ENCODE data around the gene FOXN1.

The FOXN1 gene

DNA sequence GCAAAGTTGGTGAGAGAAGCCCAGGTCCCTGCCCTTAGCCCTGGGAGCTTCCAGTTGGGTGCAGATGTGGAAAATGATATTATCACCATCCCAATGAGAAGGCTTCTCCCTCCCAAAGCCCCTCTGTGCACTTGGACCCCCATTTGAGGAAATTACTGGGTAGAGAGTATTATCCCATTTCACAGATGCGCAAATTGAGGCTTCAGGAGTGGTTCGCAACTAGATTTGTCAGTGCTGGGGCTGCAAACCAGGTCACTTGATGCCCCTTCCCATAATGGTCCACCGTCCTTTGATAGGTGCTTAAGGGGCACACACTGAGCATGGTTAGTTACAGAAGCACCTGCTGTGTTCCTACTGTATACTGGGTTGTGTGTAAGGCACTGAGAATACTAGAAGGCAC lies 14.3 kb upstream of the FOXN1 start:
- H3K27ac ChIP-seq: no peak overlapping the region
- TF ChIP-seq, protein P1, sequence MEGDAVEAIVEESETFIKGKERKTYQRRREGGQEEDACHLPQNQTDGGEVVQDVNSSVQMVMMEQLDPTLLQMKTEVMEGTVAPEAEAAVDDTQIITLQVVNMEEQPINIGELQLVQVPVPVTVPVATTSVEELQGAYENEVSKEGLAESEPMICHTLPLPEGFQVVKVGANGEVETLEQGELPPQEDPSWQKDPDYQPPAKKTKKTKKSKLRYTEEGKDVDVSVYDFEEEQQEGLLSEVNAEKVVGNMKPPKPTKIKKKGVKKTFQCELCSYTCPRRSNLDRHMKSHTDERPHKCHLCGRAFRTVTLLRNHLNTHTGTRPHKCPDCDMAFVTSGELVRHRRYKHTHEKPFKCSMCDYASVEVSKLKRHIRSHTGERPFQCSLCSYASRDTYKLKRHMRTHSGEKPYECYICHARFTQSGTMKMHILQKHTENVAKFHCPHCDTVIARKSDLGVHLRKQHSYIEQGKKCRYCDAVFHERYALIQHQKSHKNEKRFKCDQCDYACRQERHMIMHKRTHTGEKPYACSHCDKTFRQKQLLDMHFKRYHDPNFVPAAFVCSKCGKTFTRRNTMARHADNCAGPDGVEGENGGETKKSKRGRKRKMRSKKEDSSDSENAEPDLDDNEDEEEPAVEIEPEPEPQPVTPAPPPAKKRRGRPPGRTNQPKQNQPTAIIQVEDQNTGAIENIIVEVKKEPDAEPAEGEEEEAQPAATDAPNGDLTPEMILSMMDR (conservative IDR thresholded peaks at IDR 0.05): no peak

DNA sequence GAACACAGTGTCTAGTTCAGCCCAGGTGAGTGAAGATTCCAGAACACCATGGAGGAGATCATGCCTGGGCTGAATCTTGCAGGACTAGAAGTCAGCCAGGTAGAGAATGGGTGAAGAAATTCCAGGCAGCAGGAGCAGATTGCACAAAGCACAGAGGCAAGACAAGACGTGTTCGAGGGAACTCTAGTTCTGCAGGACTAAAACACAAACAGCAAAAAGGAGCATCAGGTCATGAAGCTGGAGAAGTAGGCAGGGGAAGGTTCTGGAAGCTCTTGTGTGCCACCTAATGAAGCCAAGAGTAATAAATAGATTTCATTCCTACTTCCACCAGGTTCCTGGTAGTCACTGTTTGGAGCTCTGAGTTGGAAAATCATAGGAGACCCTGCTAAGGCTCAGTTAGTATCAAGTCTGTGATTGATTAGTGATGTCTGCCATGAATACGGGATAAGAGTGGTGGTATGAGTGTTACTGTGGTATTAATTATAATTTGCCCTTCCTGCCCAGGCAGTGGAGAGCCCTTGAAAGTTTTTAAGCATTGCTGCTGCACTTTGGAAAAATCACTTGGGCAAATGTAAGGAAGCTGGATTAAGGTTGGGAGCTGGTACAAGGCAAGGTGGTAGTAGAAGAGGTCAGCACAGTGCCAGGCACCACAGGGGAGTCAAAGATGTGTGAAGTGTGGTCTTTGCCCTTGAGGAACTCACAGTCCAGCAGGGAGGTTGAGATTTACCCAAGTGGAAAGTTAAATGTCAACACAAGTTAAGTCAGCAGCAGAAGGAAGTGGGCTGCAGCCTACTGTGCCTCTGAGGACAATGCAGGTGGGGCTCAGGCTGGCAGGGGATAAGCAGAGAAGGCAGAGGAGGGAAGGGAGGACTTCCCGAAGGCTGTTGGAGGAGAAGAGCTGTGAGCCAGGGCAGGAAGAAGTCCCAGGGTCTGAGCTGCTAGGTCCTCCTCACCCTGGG lies 13.5 kb upstream of the FOXN1 start:
- TF ChIP-seq, protein P1 (conservative IDR thresholded peaks at IDR 0.05): peak; percentile 40; the same call in 1 of the 2 replicates
- H3K27ac ChIP-seq: no peak overlapping the region

- TF ChIP-seq, protein P1 (conservative IDR thresholded peaks at IDR 0.05): no peak
- no peak overlapping the region for H3K27ac ChIP-seq
Observed at GRCh38 chr17:28493460-28493859, 12.7 kb upstream of the FOXN1 start.

GRCh38 chr17:28494445-28495188 lies 11.5 kb upstream of the FOXN1 start:
- H3K27ac ChIP-seq: peak overlapping the region; percentile 98; the same call in 1 of the 2 replicates
- TF ChIP-seq, protein P1 (conservative IDR thresholded peaks at IDR 0.05): peak; percentile 99

DNA sequence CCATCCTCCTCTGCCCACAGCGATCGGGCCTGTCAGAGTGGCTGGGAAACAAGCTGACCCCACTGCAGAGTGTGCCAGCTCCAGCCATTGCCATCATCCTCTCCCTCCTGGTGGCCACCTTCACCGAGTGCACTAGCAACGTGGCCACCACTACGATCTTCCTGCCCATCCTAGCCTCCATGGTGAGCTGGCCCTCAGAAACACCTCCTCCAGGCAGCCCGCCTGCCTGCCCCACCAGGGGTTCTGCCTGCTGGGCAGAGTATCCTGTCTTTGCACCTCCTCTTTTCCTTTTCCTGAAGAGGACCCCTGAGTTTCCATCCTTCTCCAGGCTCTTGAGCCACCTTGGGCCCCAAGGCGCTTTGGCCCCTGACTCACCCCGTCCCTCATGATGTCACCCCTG lies 10.5 kb upstream of the FOXN1 start:
- TF ChIP-seq, protein P1 (conservative IDR thresholded peaks at IDR 0.05): no peak
- peak overlapping the region; percentile 98 for H3K27ac ChIP-seq

- TF ChIP-seq, protein P1 (conservative IDR thresholded peaks at IDR 0.05): no peak
- H3K27ac ChIP-seq: peak overlapping the region; percentile 98
Observed at GRCh38 chr17:28497931-28498330, 8.2 kb upstream of the FOXN1 start.
